NCI-H748 (cell line): ENCODE measurements around the gene PSAT1.
A peak's percentile ranks its signal among the peaks of the same experiment; 100 is the strongest.

Source experiments
- DNase-seq: peaks from one replicate; lab custom pipeline; 2025; ENCODE audit not compliant: unreplicated experiment; lab: John Stamatoyannopoulos, UW

PSAT1 gene

GRCh38 chr9:78365748-78366697, 69.1 kb downstream of the PSAT1 start:
- DNase-seq = peak; percentile 27

- DNase-seq = peak; percentile 18
Observed at GRCh38 chr9:78366827-78367226, 69.9 kb downstream of the PSAT1 start.

GRCh38 chr9:78368236-78368635, 71.3 kb downstream of the PSAT1 start:
- no peak for DNase-seq

- DNase-seq = peak; percentile 76
Observed at GRCh38 chr9:78369639-78370219, 72.8 kb downstream of the PSAT1 start.

GRCh38 chr9:78370991-78371390, 74.1 kb downstream of the PSAT1 start:
- DNase-seq = no peak

GRCh38 chr9:78371981-78372380, 75.1 kb downstream of the PSAT1 start:
- DNase-seq = no peak
